Glomerular endothelial cell (primary cell): Measurements from ENCODE around the gene MACROD2. TPM values are rescaled to one million over a fixed set of nuclear protein-coding genes. Genes with fewer than 3 reads are reported as not detected.

Source experiments
- DNase-seq: peaks from one replicate; pipeline ENCODE4 v3.0.0-alpha.2; 2011; ENCODE audit warnings: low read depth, low spot score; ENCODE audit errors: extremely low read depth
- total RNA-seq: library from RNA; depleted of rRNA; stranded (reverse); fragments of >200 nt; gene quantifications from 2 replicates; pipeline ENCODE4 v1.2.3, GENCODE V29; 2015

MACROD2 gene
- total RNA-seq, 1 donor from 2014 or later = 0.76 TPM

DNA sequence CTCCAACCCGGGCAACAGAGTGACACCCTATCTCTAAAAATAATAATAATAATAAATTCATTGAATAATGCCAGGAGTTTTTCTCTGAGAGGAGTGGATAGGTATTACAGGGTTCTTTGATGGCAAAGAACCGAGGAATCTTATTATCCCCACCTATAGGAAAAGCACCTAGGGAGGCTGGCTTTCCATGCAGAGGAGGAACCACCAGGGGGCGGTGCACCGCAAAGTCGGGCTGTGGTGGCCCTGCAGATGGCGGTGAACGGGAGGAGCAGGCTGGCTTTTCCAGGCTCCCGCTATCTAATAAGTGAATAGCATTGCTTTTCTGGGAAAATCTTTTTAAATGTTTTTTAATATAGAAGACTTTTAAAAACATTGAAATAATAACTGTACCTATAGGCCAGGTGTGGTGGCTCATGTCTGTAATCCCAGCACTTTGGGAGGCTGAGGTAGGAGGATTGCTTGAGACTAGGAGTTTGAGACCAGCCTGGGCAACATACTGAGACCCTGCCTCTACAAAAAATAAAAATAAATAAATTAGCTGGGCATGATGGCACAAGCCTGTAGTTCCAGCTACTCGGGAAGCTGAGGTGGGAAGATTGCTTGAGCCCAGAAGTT is 1713.8 kb downstream of the MACROD2 start:
- no peak for DNase-seq

DNA sequence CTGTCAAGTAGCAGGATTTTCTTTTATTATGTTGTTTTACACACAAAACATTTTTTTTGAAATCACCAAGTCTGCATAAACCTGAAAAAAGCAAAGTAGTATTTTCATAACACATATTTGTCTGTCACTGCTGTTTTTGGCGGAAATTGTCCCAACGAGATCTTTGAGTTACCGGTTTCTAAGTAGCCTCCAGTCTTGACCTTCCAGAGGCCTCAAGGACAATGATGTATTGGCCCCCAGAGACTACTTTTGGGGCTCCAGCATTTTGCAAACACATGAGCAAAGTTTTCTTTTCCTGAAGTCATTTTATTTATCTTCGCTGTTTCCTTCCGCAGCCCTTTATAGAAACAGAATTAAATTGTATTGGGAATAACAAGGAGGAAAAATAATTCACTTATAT is 1715.3 kb downstream of the MACROD2 start:
- no peak for DNase-seq

DNA sequence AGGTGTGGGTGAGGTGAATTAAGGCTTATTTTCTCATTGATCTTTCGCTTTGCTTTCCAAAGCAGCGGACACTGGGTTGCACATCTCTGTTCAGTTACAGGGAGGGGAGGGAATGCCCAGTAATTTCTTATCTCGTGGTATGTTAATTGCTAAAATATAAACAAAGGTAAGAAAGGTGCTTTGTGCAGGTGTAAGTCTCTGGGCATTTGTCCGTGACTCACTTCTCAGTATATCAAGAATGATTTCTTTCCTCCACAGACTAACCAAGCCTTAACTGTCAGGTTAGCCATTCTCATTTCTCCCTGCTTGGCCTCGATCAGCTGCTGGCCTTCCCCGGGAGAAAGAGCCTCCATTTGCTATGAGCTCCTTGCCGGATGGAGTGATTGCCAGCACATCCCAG is 1715.9 kb downstream of the MACROD2 start:
- DNase-seq = no peak

DNA sequence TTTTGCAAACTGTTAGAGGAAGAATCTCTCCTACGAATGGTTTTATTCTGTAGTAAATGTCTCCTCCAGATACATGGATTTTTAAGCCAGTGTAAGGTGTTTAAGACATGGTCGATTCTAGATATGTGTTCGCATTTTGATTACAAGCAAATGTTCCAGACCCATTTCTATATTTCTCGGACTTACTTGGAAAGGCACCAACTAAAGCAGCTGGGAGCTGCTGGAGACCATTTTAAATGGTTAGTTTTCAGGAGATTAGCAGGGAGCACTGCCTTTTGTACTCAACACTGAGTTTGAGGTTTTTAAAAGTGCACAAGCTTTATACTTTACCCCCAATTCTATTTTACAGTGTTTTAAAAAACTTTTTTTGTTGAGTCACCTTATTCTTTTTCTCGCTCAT is 1720.9 kb downstream of the MACROD2 start:
- no peak for DNase-seq

DNA sequence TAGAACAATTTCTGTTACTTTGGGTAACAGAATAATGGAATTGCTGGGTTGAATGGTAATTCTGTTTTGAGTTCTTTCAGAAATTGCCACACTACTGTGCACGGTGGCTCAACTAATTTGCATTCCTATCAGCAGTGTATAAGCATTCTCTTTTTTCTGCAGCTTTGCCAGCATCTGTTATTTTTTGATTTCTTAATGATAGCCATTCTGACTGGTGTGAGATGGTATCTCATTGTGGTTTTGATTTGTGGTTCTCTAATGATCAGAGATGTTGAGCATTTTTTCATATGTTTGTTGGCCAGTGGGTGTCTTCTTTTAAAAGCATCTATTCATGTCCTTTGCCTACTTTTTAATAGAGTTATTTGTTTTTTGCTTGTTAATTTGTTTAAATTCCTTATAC is 1731.1 kb downstream of the MACROD2 start:
- DNase-seq = no peak

DNA sequence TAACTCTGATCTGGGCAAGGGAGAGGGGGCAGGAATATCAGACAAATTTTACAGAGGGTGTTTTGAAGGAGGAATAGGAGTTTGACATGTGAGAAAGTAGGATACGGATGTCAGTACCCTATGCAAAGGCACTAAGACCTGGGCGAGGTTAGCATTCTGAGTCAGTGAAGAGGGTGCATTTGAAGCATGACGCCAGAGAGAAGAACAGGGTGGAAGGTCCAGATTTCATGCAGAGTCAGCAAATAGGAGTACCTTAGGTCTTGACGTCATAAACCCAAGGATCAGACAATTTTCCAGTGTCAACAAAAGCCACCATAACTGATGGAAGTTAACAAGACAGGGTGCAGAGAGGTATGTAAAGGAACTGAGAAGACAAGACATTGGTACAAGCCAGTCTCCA is 1738.7 kb downstream of the MACROD2 start:
- no peak for DNase-seq

DNA sequence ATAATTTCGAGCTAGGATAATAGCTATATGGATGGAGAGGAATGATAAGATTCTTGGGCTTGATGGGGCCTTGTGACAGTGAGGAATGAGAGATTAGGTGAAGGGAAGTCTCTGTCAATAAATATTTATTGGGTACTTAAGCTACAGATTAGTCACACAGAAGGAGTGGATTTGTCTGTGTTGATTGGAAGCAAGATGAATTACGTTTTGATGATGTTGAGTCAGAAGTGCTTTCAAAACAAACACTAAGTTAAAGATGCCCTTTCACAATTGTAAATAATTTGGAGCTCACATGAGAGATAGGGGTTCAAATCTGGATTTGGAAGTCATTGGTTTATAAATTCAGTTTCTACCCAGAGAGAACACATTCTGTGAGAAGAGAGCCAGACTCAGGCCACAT is 1743.7 kb downstream of the MACROD2 start:
- DNase-seq = no peak

DNA sequence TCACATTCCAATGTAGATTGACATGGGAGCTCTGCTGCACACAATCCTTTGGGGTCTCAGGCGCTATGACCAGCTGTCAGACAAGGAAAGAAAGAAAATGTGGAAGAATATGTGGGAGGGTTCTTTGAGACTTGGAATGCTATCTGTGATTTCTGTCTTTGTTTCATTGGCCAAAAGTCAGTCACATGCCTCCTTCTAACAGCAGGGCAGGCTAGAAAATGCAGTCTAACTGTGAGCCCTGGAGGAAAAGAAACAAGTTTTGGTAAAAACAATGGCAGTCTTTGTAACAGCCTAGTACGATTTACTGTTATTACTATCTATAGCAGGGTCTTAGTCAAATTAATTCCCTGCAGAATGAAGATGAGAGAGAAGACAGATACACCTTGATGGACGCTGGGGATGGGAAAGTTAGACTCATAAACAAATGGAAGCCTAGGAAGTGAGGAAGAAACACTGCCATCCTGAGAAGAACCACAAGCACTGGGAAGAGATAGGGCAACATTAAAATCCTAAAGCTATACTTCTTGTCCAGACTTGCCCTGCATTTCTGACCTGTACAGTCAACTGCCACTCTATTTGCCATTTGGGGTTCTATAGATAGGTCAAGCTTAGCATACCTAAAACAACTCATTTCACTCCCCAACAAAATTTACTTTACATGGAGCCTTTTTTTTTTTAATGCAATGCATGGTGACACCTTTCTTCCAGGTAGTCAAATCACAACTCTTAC is 1744.9 kb downstream of the MACROD2 start:
- DNase-seq = no peak

DNA sequence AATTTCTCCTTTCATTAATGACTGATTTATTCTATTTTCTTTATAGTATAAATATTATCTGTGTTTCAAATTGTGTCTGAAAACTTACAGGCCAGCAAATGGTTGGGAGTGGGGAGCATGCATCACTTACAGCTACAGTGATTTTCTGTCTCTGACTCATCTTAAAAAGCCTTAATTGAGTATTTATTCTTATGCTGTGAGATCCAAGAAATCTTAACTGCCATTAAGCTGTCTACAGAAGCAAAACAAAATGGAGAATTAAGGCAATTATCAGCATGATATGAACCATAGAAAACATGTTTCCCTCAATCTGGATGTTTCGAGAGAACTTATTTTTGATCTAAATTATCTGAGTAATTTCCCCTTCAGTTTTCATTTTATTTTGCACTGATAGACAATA is 1746.8 kb downstream of the MACROD2 start:
- no peak for DNase-seq

DNA sequence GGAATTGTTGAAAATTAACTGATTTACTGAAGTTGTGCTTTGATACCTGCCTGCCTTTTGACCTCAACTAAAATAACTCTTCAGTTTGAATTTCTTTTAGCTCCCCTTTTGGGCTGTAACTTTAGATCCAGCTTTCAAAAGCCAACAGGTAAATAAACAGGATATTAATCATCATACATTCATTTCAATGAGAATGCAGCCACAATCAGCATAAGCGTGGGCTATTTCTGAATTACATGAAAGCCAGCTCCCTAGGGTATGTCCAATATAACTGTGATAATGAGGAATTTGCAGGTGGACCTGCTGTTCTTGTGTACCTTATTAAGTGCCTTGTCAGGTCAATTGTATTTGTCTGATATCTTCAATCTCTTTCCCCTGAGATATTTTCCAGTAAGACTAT is 1747.3 kb downstream of the MACROD2 start:
- no peak for DNase-seq

DNA sequence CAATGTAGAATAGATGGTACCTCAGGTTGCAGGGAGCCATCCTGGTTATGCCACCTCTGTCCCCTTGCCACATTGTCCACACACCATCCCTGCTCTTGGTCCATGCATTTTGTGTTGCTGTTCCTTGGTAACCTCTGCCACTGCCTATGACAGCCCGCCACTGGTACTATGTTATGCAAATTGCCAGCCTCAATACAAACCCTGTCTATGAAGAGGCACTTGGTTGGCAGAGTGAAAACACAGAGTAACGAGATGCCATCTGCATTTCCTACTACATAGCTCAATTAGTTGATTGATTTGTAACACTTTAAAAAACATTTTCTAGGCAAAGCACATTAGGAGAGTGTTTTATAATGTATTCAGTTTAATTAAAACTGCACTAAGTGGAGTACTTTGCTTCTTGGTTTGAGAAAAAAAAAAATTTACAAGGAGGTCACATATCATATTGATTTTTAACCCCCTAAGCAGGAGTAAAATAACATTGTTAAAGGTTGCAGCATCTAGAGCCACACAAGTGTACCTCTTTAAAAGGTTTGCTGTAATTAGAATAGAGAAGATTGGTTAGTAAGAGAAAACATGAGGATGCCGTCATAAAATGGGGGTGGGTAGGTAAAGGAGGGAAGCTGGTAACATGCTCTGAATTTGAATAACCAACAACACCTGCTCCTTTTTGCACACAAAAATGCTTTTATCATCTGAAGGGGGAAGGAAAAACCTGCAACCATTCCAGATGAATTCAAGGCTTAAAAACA is 1760.9 kb downstream of the MACROD2 start:
- DNase-seq = no peak

DNA sequence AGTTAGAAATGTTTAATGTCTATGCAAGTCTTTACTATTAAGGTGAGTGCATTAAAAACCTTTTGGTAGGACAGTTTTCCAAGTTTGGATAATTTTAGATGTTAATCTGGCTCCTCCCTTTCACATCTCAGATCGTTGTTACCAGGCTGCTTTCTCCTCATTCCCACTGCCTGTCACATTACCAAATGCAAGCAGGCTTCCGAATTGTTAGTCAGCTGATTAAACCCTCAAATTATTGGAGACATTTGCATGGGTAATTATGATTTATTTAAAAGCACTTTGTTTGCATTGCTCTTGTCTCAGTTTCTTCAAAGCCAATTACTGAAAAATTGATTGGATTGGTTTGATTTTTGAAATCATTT is 1761.4 kb downstream of the MACROD2 start:
- DNase-seq = no peak

DNA sequence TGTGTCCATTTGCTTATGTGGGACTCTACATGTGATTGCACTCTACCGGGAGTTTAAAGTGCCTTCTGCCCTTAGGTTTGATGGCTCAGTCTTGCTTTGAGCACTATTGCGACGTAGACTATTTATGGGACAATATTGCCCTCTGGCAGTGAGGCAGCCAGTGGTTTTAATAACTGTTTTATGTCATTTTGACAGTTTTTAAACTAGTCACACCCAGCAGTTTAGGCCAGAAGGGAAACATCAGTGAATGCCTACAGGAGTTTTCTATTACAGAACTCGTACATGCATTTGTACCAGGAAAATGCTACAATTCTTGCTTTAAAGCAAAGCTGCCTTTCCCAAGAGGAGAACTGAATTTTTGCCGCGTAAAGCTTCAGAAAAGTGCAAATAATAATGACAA is 1764.3 kb downstream of the MACROD2 start:
- DNase-seq = no peak

DNA sequence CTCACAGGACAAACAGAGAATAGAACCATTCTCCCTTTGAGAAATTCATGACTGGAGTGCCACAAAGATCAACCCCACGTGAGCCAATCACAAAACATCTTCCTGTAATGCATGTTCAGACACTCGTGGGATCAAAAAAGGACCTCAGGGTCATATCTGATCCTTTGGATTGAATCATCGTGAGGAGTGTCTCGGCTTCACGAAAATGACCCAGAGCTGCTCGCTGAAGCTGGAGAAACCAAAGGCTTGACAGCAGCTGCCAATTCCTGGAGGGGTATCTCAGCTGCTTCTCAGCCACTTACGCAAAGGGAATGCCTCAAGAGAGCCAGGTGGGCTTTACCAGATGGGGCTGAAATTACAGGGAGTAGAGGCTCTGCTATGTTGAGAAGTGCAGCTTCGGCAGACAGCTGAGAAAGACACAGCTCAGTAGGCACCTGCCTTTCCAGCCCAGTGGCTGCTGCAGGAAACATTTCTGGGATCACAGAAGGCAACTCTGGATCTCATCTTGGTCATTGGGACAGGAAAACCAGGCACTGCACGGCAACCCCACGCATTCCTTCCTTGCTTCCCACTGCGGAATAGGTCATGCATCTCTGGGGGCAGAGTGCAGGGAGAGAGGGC is 1764.8 kb downstream of the MACROD2 start:
- DNase-seq = no peak

DNA sequence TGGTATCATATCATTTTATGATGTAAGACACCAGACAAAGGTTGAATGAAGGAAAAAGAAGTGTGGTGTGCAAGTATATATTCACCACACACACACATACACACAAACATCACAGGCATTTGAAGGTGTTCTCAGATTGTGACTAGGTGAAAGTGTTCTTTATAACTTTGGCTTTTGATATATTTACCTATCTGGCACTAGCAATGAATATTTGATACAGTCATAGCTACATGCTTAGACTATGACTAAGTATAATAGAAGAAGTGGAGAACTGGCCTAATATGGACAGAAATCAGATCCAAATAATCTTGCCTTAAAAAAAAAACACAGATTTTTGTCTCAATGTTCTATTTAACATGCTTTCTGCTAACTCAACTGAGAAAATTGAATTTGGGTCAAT is 1768.0 kb downstream of the MACROD2 start:
- DNase-seq = no peak

DNA sequence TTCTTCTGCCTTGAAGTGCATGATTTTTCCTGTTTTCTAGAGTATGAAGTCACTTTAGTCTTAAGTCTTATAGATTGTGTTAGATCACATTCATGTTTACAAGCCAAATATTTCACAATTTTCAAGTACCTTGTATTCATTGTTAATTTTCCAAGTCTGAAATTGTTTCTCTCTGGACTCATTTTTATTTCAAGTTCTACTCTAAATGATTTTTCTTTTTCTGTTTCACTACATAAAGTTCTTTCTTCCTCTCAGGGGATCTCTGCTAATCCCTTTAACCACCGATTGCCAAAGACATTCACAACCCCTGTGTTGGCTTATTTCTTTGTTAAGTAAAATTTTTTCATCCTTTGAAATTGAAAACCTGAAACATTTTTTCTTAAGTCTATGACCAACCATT is 1772.3 kb downstream of the MACROD2 start:
- DNase-seq = no peak

DNA sequence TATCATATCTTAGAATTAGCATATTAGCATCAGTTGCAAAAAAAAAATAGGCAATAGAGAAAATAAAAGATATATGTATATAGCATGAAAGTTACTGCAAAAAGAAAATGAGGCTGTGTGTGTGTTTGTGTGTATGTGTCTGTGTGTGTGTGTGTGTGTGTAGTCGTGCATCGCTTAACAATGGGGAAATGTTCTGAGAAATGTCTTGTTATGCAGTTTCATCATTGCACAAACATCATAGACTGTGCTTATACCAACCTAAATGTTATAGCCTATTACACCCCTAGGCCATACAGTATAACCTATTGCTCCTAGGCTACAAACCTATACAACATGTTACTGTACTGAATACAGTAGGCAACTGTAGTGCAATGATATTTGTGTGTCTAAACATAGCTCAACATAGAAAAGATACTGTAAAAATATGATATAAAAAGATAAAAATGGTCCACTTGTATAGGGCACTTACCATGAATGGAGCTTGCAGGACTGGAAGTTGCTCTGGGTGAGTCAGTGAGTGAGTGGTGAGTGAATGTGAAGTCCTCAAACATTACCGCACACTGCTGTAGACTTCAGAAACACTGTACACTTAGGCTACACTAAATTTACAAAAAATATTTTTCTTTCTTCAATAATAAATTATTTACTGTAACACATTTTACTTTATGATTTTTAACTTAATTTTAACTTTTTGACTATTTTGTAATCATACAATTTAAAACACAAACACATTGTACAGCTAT is 1772.9 kb downstream of the MACROD2 start:
- DNase-seq = no peak

DNA sequence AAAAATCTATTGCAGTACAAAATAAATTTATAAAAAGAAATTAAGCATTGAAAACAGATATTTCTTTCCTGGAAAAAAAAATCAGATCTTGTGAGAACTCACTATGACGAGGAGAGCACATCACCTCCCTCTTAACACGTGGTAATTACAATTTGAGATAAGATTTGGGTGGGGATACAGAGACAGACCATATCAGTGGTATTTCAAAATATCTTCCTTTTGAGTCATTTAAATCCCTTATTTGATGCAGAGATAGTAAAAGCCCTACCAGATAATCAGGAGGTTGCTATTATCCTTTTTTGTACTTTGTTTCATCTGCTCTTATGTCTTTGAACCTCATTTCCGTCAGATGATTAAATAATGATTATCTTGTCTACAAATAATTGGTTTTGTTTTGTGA is 1777.5 kb downstream of the MACROD2 start:
- DNase-seq = no peak

DNA sequence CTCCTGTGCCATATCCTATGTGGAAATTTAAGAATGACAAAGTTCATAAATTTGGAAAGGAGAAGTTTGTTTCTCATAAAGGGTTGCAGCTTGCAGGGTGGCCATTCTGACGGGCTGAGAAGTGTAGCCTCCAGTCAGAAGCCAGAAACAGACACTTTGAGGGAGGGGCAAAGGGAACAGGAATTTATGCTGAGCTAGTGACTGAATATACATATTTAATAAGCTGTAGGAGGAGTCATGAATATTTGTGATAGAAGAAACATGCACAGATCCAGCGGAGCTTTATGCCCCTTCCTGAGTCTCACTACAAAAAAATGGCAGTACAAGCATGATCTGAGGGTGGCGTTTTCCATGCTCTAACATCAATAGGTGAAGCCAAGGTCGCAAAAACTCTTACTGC is 1779.6 kb downstream of the MACROD2 start:
- no peak for DNase-seq

DNA sequence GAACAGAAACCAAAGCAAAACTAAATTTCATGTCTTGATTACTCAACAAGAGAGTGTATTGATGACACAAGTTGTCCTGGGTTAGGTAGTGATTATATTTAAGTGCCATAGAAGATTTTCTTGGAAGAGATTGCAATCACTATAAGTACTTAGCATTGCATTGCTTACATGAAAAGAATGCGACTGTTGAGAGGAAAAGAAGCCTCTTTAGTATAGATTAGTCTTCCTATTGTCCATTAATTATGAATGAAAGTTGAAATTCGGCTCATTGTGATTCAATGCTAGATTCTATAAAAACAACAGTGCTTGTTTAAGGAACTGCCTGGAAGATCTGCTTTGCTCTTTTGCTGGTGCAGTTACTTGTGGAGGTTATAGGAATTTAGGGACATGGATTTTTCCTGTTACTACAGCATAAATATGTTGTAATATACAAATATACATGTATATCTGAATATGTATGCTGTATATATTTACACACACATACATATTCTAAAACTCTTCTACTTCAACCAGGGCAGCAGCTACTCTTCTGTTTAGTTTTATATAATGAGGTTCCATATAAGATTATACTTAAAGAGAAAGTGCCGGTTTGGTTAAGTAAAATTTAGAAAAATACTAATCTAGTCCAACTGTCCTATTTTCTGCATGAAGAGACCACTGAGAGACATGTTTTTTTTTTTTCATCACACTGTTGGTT is 1781.6 kb downstream of the MACROD2 start:
- DNase-seq = no peak
